GM12874 (cell line): ENCODE data around the gene KCNH1.

Experiments
- CTCF ChIP-seq: IDR thresholded peaks from 2 replicates; pipeline ENCODE4 v1.5.1; 2011; ENCODE audit warnings: low read depth, mild to moderate bottlenecking, control low read depth, low read length, moderate library complexity; ENCODE audit not compliant: insufficient read depth

The KCNH1 gene

GRCh38 chr1:211037095-211037494 is 96.9 kb downstream of the KCNH1 start:
- TF ChIP-seq CTCF, result no peak

GRCh38 chr1:211036381-211037060 is 97.4 kb downstream of the KCNH1 start:
- no peak for TF ChIP-seq CTCF

- TF ChIP-seq CTCF, result no peak
Observed at GRCh38 chr1:211035821-211036380, 98.0 kb downstream of the KCNH1 start.

GRCh38 chr1:211033921-211034525 is 99.9 kb downstream of the KCNH1 start:
- TF ChIP-seq CTCF, result no peak

DNA sequence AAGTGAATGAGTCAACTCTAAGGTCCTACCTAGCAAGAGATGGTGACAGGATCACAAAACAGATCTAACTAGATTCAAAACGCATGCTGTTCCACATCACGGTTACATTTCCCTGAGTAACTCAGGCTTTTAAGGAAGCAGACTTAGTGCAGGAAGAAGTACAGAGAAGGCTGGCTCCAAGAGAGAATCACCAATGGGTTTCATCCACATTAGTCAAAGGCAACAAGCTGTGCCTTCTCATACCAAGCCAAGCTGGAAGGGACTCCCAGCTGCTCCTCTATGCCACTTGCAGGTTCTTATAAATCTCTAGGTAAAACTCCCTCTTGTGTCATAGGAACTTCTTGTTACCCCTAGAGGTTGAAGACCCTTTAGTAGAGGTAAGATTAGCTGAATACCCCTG is 109.0 kb downstream of the KCNH1 start:
- TF ChIP-seq CTCF, result no peak

DNA sequence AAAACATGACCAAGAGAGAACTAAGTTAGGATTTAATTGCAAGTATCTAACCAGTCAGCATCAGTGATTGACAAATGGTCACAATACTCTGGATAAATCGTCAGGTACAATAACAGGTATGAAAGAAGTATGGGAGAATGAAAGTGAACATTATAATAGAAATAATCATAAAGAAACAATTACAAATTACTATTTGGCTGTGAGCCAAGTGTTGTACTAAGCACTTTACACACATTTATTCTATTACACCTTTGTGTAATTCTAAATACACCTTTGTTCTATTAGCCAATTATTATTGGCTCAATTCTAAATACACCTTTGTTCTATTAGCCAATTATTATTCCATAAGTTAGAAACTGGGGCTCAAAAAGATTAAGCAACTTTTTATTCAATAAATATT is 114.7 kb downstream of the KCNH1 start:
- no peak for TF ChIP-seq CTCF

DNA sequence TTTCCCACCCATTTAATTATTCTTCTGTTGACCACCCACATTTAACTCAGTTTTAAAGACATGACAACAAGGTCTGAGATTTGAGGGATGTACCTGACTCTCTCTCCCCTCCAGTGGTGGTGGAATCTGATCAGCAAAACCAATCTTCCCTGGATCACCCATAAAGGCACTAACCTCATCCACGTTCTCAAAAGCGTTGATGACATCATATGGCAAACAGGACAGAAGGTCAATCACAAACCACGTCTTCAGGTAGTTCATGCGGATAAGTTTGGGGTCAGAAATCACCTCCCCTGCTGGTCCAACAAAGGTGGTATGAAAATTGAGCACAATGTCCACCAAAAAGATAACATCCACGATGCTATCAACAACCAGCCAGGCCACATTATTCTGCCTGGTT is 115.3 kb downstream of the KCNH1 start:
- no peak for TF ChIP-seq CTCF
